Caco-2 (cell line): ENCODE measurements around the gene BTN1A1. TPM values are rescaled to one million over a fixed set of nuclear protein-coding genes. Genes with fewer than 3 reads are reported as not detected.
A peak's percentile ranks its signal among the peaks of the same experiment; 100 is the strongest.

Experiments
- BruUV-seq: library from RNA; stranded (reverse); fragments of 400-500 nt; replicated peaks from 2 replicates; lab custom pipeline; 2021; lab: Mats Ljungman, UMichigan
- CTCF ChIA-PET: fragments of 300-600 bp; sonication (Branson Sonifier 250); formaldehyde crosslinking; loops from one replicate; lab custom pipeline; 2022; ENCODE audit warnings: antibody characterized with exemption; lab: Charles Lee
- POLR2A ChIA-PET: fragments of 300-600 bp; sonication (Branson Sonifier 250); formaldehyde crosslinking; loops from one replicate; lab custom pipeline; 2022; ENCODE audit warnings: antibody characterized with exemption; lab: Charles Lee
- DNase-seq, 2 experiments: peaks; one replicate each; pipeline versions ENCODE4 v3.0.0 to v3.0.0-alpha.2; 2020 to 2022
- H3K27me3 ChIP-seq: replicated peaks from 2 replicates; pipeline ENCODE4 v1.6.0; 2011; ENCODE audit warnings: low read length; ENCODE audit not compliant: control insufficient read depth, insufficient read depth
- H3K36me3 ChIP-seq: 2 replicates; pipeline ENCODE4 v1.5.1; 2011; ENCODE audit warnings: low read length; ENCODE audit not compliant: control insufficient read depth, insufficient read depth
- H3K4me1 ChIP-seq: fragments of 250-450 bp; sonication (Bioruptor Pico); 2 replicates; pipeline ENCODE4 v1.5.1; 2020; ENCODE audit warnings: mild to moderate bottlenecking
- H3K4me3 ChIP-seq: 2 replicates; pipeline ENCODE4 v1.5.1; 2011; ENCODE audit warnings: low read depth, mild to moderate bottlenecking, control low read depth, low read length
- H3K9me3 ChIP-seq: fragments of 250-450 bp; sonication (Bioruptor Pico); 2 replicates; pipeline ENCODE4 v1.5.1; 2020; ENCODE audit warnings: mild to moderate bottlenecking, moderate library complexity
- H3K27ac Mint-ChIP-seq: one replicate; pipeline ENCODE4 v1.8.0; 2022; ENCODE audit warnings: mixed read lengths; ENCODE audit not compliant: unreplicated experiment
- H3K27me3 Mint-ChIP-seq: one replicate; pipeline ENCODE4 v1.8.0; 2022; ENCODE audit warnings: mixed read lengths; ENCODE audit not compliant: insufficient read depth, unreplicated experiment
- H3K36me3 Mint-ChIP-seq: one replicate; pipeline ENCODE4 v1.8.0; 2022; ENCODE audit warnings: mild to moderate bottlenecking, mixed read lengths; ENCODE audit not compliant: insufficient read depth, unreplicated experiment
- H3K4me1 Mint-ChIP-seq: one replicate; pipeline ENCODE4 v1.8.0; 2022; ENCODE audit warnings: low read depth, mixed read lengths; ENCODE audit not compliant: unreplicated experiment
- H3K4me3 Mint-ChIP-seq: one replicate; pipeline ENCODE4 v1.8.0; 2022; ENCODE audit warnings: mild to moderate bottlenecking, moderate library complexity, mixed read lengths; ENCODE audit not compliant: unreplicated experiment
- H3K9me3 Mint-ChIP-seq: one replicate; pipeline ENCODE4 v1.8.0; 2022; ENCODE audit warnings: mixed read lengths; ENCODE audit not compliant: unreplicated experiment
- intact Hi-C: fragments of 100-400 bp; cut with micrococcal nuclease; formaldehyde crosslinking; loops from one replicate; pipeline ENCODE4 v1.10.0; 2022; ENCODE audit not compliant: unreplicated experiment
- total RNA-seq: library from RNA; stranded (reverse); gene quantifications from 2 replicates; pipeline ENCODE4 v1.2.3, GENCODE V29; 2022
- TF ChIP-seq, protein P1 (sequence below), 2 experiments: fragments of 200-600 bp in 1 of 2; IDR thresholded peaks; 1 replicate in 1 of 2; 2 replicates in 1 of 2; pipeline versions ENCODE4 v1.5.1 to v1.8.0; 2011 to 2022; ENCODE audit warnings: antibody characterized with exemption in 1 of 2, control low read depth in 1 of 2, inconsistent platforms in 1 of 2, low read depth in 1 of 2, low read length in 1 of 2, mild to moderate bottlenecking in 1 of 2, moderate library complexity in 1 of 2; ENCODE audit not compliant: insufficient read depth in 1 of 2, severe bottlenecking in 1 of 2, unreplicated experiment in 1 of 2

Gene BTN1A1
- total RNA-seq, 1 experiment from 2014 or later, result 7.3 TPM

- H3K4me1 Mint-ChIP-seq, result peaks cover 14% of the 10 kb centered on the region
- peaks cover 29% of the 10 kb centered on the region for H3K36me3 Mint-ChIP-seq
- TF ChIP-seq, protein P1, sequence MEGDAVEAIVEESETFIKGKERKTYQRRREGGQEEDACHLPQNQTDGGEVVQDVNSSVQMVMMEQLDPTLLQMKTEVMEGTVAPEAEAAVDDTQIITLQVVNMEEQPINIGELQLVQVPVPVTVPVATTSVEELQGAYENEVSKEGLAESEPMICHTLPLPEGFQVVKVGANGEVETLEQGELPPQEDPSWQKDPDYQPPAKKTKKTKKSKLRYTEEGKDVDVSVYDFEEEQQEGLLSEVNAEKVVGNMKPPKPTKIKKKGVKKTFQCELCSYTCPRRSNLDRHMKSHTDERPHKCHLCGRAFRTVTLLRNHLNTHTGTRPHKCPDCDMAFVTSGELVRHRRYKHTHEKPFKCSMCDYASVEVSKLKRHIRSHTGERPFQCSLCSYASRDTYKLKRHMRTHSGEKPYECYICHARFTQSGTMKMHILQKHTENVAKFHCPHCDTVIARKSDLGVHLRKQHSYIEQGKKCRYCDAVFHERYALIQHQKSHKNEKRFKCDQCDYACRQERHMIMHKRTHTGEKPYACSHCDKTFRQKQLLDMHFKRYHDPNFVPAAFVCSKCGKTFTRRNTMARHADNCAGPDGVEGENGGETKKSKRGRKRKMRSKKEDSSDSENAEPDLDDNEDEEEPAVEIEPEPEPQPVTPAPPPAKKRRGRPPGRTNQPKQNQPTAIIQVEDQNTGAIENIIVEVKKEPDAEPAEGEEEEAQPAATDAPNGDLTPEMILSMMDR (IDR thresholded peaks at IDR 0.05; ENCODE audit: insufficient read depth in 1 of 2, low read depth in 1 of 2, low read length in 1 of 2, severe bottlenecking in 1 of 2, unreplicated experiment in 1 of 2), result no peak
These were observed 29.5 kb upstream of the BTN1A1 start for GRCh38 chr6:26470643-26471042.

DNA sequence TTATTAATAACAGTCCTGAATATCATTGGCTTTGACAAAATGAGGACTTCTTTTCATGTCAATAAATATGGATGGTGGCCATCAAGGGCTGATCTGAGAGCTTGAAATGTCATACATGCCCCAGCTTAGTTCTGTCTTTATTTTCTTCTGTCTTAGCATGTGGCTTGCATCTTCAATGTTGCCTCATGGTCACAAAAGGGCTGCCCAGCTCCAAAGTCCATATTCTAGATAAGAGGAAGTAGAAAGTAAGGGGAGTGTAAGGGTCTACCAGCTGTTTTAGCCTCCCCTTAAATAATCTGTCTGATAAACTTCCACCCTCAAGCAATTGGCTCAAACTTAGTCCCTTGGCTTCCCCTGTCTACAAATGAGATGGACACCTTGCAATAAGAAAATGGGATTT is 28.1 kb upstream of the BTN1A1 start:
- POLR2A ChIA-PET, result no interaction called here
- BruUV-seq, result no TSS peak
- no peak overlapping the region for H3K4me3 ChIP-seq
- TF ChIP-seq, protein P1 (IDR thresholded peaks at IDR 0.05; ENCODE audit: insufficient read depth in 1 of 2, low read depth in 1 of 2, low read length in 1 of 2, severe bottlenecking in 1 of 2, unreplicated experiment in 1 of 2), result no peak
- H3K27ac Mint-ChIP-seq, result no peak overlapping the region
- peaks cover 12% of the 10 kb centered on the region for H3K9me3 Mint-ChIP-seq
- no peak for DNase-seq
- H3K4me1 Mint-ChIP-seq, result peaks cover 14% of the 10 kb centered on the region
- CTCF ChIA-PET, result no interaction called here
- H3K36me3 Mint-ChIP-seq, result peaks cover 15% of the 10 kb centered on the region
- no peaks in the 10 kb centered on the region; the same call in 1 of the 2 replicates for H3K9me3 ChIP-seq
- H3K4me3 Mint-ChIP-seq, result no peak overlapping the region
- no peaks in the 10 kb centered on the region for H3K27me3 ChIP-seq
- intact Hi-C loops, result no loop called here
- H3K4me1 ChIP-seq, result peaks cover 30% of the 10 kb centered on the region
- no peaks in the 10 kb centered on the region for H3K27me3 Mint-ChIP-seq
- H3K36me3 ChIP-seq, result no peaks in the 10 kb centered on the region

More at GRCh38 chr6:26470643-26471042, 29.5 kb upstream of the BTN1A1 start:
- DNase-seq, result no peak
- Histone ChIP-seq H3K4me1 (peaks cover 20% of the 10 kb centered on the region), H3K4me3 (no peak overlapping the region), H3K9me3 (no peaks in the 10 kb centered on the region; the same call in 1 of the 2 replicates), H3K27me3 (no peaks in the 10 kb centered on the region), H3K36me3 (no peaks in the 10 kb centered on the region)
- CTCF ChIA-PET, result no interaction called here
- intact Hi-C loops, result no loop called here
- no TSS peak for BruUV-seq
- peaks cover 12% of the 10 kb centered on the region for H3K9me3 Mint-ChIP-seq
- POLR2A ChIA-PET, result no interaction called here
- no peaks in the 10 kb centered on the region for H3K27me3 Mint-ChIP-seq
- no peak overlapping the region for H3K4me3 Mint-ChIP-seq
- H3K27ac Mint-ChIP-seq, result no peak overlapping the region

DNA sequence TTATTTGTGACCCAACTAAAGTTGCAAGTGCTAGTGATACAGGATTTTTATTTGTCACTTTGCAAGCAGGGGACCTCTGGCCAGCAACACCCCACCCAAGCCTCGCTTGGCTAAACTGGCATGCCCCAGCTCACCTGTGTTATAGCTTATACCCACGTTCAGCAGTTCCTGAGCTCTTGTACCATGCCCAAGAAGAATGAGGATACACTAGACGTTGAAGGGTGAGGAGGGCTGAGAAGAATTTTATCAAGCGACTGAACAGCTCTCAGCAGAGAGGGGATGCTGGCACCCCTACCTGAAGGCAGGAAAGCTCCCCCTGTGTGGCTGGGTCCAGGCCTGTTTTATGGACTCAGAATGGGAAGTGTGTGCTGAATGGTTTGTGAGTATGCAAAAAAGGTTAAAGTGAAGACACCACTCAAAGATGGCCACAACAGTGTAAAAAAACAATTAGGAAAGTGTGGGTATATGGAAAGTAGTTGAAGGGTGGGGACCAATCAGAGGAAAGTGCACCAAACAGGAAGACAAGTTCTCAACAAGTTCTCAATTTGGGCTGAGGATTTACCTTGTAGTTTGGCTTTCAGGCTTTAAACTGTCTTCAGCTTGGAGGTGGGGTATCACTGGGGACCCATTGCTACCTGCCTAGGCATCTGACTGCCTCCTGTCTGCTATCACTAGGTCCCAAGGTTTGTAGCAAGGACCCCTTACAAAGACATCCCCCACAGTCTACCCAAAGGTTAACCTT is 27.4 kb upstream of the BTN1A1 start:
- Mint-ChIP-seq H3K4me3 (peak overlapping the region; percentile 18), H3K27ac (no peak overlapping the region)

More for the DNA sequence above, 27.4 kb upstream of the BTN1A1 start:
- DNase-seq, result no peak
- ChIA-PET POLR2A (no interaction called here), CTCF (no interaction called here)
- no peak overlapping the region for H3K4me3 ChIP-seq
- H3K36me3 Mint-ChIP-seq, result peaks cover 11% of the 10 kb centered on the region
- peaks cover 30% of the 10 kb centered on the region for H3K4me1 ChIP-seq
- intact Hi-C loops, result no loop called here
- H3K27me3 Mint-ChIP-seq, result no peaks in the 10 kb centered on the region
- H3K36me3 ChIP-seq, result no peaks in the 10 kb centered on the region
- no peaks in the 10 kb centered on the region for H3K27me3 ChIP-seq
- BruUV-seq, result no TSS peak
- H3K9me3 ChIP-seq, result no peaks in the 10 kb centered on the region; the same call in 1 of the 2 replicates
- peaks cover 12% of the 10 kb centered on the region for H3K9me3 Mint-ChIP-seq
- TF ChIP-seq, protein P1 (IDR thresholded peaks at IDR 0.05; ENCODE audit: insufficient read depth in 1 of 2, low read depth in 1 of 2, low read length in 1 of 2, severe bottlenecking in 1 of 2, unreplicated experiment in 1 of 2), result no peak
- H3K4me1 Mint-ChIP-seq, result peaks cover 14% of the 10 kb centered on the region
